ENCODE results near the gene PPP4C. TPM values are rescaled to one million over a fixed set of nuclear protein-coding genes. Genes with fewer than 3 reads are reported as not detected.

Gene PPP4C
- total and polyA plus RNA-seq, 2 of the 8 experiments (the other 6 are each of a cell fraction or from before 2014, with no cell fraction given) = 148 to 298 TPM

- H3K27me3 ChIP-seq (replicated peaks in 1 of 4; ENCODE audit: control insufficient read depth in 3 of 4, extremely low read depth in 1 of 4, insufficient read depth in 3 of 4, low read length in 3 of 4) = 0 out of 7 replicates have a peak, but pooled peaks cover 0 to 3% (median 0%) of the 10 kb centered on the region in 4 experiments
- peak overlapping the region; percentile 46 to 61 (median 50) for H3K4me3 ChIP-seq (ENCODE audit: extremely low read depth in 1 of 4, insufficient read depth in 2 of 4, low read depth in 3 of 4, low read length in 4 of 4)
- 0 out of 2 replicates have a peak overlapping the region, but pooled peaks have one; percentile 32 for H2BK20ac ChIP-seq (ENCODE audit: low read length)
- H3K27ac ChIP-seq (ENCODE audit: low read depth, low read length) = peak overlapping the region; percentile 81
- POLR2A ChIA-PET (ENCODE audit: partially characterized antibody) = interaction anchor here (0.9 to 14.0 kb wide), 4 partner anchors 13 to 505 kb away, joined by 3 to 353 read pairs (median 86); partner anchors contain the start of genes ALDOA, GDPD3 and PPP4C
- no peak overlapping the region for H3K14ac ChIP-seq (ENCODE audit: insufficient read length)
- no peaks in the 10 kb centered on the region for H3K9me3 ChIP-seq (ENCODE audit: insufficient read depth in 2 of 2, low read depth in 1 of 2, low read length in 1 of 2)
- peaks cover 0 to 14% of the 10 kb centered on the region in 2 experiments for H4K20me1 ChIP-seq (replicated peaks in 1 of 2; ENCODE audit: control insufficient read depth in 1 of 2, insufficient read depth in 2 of 2, low read length in 2 of 2)
- no peak overlapping the region for H3K23ac ChIP-seq (ENCODE audit: insufficient read length)
- H4K8ac ChIP-seq (ENCODE audit: extremely low read depth, insufficient read depth, low read length) = peak overlapping the region; percentile 82; the same call in 1 of the 2 replicates
- peak overlapping the region; percentile 82 for H4K91ac ChIP-seq (replicated peaks; ENCODE audit: insufficient read length, low read length)
- H2BK12ac ChIP-seq (ENCODE audit: low read depth, low read length) = peak overlapping the region; percentile 75; the same call in 1 of the 2 replicates
- H3K79me2 ChIP-seq (ENCODE audit: control insufficient read depth in 1 of 2, insufficient read depth in 2 of 2, low read length in 2 of 2) = peaks cover 11 to 41% of the 10 kb centered on the region in 2 experiments
- DNase-seq (ENCODE audit: low read depth in 1 of 2, low spot score in 2 of 2) = no peak
- peak overlapping the region; percentile 62 for H3K56ac ChIP-seq (replicated peaks; ENCODE audit: insufficient read length, low read depth, low read length)
- H3K4ac ChIP-seq (replicated peaks; ENCODE audit: insufficient read length, low read depth, low read length) = peak overlapping the region; percentile 64
- FAIRE-seq = no peak
- peak overlapping the region; percentile 72; the same call in 1 of the 2 replicates for H2BK15ac ChIP-seq (ENCODE audit: low read length)
- no peaks in the 10 kb centered on the region for H3K36me3 ChIP-seq (ENCODE audit: control insufficient read depth in 2 of 4, insufficient read depth in 4 of 4, low read length in 3 of 4)
- peaks cover 0 to 19% (median 10%) of the 10 kb centered on the region in 4 experiments; a peak in 6 of 7 replicates for H3K4me1 ChIP-seq (replicated peaks in 1 of 4; ENCODE audit: control insufficient read depth in 3 of 4, insufficient read depth in 4 of 4, low read length in 3 of 4)
- H3K9ac ChIP-seq (replicated peaks in 1 of 4; ENCODE audit: extremely low read depth in 1 of 4, low read depth in 3 of 4, low read length in 3 of 4) = peak overlapping the region; percentile 54 to 73 (median 72)
- peaks cover 29% of the 10 kb centered on the region; the same call in 1 of the 2 replicates for H3K23me2 ChIP-seq (ENCODE audit: low read depth, low read length)
- H3K4me2 ChIP-seq (ENCODE audit: insufficient read depth in 1 of 2, low read depth in 2 of 2, low read length in 2 of 2) = peak overlapping the region; percentile 56 to 93
- no peak overlapping the region for H2AK5ac ChIP-seq (ENCODE audit: low read depth, low read length)
- peaks cover 3% of the 10 kb centered on the region; the same call in 1 of the 2 replicates for H3K79me1 ChIP-seq (ENCODE audit: low read depth, low read length)
- no peak overlapping the region for H4K5ac ChIP-seq (ENCODE audit: insufficient read length, low read depth, low read length)
- no peak overlapping the region for H2AFZ ChIP-seq (ENCODE audit: low read length)
- TF ChIP-seq HDAC2 (IDR thresholded peaks at IDR 0.05; ENCODE audit: borderline replicate concordance in 1 of 2, low read depth in 2 of 2, low read length in 2 of 2) = no peak
- no peak for TF ChIP-seq ATF2 (IDR thresholded peaks at IDR 0.05; ENCODE audit: low read length)
- no peak for TF ChIP-seq SRF (IDR thresholded peaks at IDR 0.05; ENCODE audit: low read depth, low read length)
- TF ChIP-seq GTF2F1 (IDR thresholded peaks at IDR 0.05; ENCODE audit: borderline replicate concordance, low read depth, low read length) = no peak
- CTCF ChIA-PET (ENCODE audit: partially characterized antibody) = interaction anchor here (0.7 to 1.7 kb wide), 2 partner anchors 13 to 40 kb away, joined by 3 to 6 read pairs; no protein-coding TSS in a partner anchor
- peak overlapping the region; percentile 89 for H2BK120ac ChIP-seq (replicated peaks; ENCODE audit: low read depth, low read length)
- peak overlapping the region; percentile 60 for H3K18ac ChIP-seq (ENCODE audit: extremely low read depth, low read length)
- peak overlapping the region; percentile 83 for H2BK5ac ChIP-seq (ENCODE audit: low read depth, low read length)
- WGBS, 2 experiments (ENCODE audit: extremely low coverage in 1 of 2, insufficient coverage in 1 of 2, insufficient read length in 1 of 2, insufficient replicate concordance in 2 of 2, low coverage in 1 of 2, low lambda C conversion rate in 2 of 2, missing lambda C conversion rate in 1 of 2) = 56% methylated on average over 32 of the region's 47 CpGs; no CpG with 5 or more reads in 1 of the 2 experiments
Measured at GRCh38 chr16:30095166-30096078, 19.6 kb downstream of the PPP4C start.
